HT-29 (cell line): ENCODE data around the gene CELA2B. TPM values are rescaled to one million over a fixed set of nuclear protein-coding genes. Genes with fewer than 3 reads are reported as not detected.
A peak's percentile ranks its signal among the peaks of the same experiment; 100 is the strongest.
"Not testable (repeated sequence)": the region's sequence is repeated elsewhere in the genome, so short reads cannot be mapped to it uniquely, and the experiment has no call there.

Experiments used
- DNase-seq: peaks from one replicate; pipeline ENCODE4 v3.0.0-alpha.2; 2015; ENCODE audit warnings: low spot score
- total RNA-seq: library from RNA; depleted of rRNA; stranded (reverse); fragments of >200 nt; shearing (Covaris generic); gene quantifications from 2 replicates; pipeline ENCODE4 v1.2.3, GENCODE V29; 2014

Gene CELA2B
- total RNA-seq, 1 experiment from 2014 or later = not detected

- DNase-seq = no peak
These were observed 24.6 kb downstream of the CELA2B start for GRCh38 chr1:15500184-15501178.

DNA sequence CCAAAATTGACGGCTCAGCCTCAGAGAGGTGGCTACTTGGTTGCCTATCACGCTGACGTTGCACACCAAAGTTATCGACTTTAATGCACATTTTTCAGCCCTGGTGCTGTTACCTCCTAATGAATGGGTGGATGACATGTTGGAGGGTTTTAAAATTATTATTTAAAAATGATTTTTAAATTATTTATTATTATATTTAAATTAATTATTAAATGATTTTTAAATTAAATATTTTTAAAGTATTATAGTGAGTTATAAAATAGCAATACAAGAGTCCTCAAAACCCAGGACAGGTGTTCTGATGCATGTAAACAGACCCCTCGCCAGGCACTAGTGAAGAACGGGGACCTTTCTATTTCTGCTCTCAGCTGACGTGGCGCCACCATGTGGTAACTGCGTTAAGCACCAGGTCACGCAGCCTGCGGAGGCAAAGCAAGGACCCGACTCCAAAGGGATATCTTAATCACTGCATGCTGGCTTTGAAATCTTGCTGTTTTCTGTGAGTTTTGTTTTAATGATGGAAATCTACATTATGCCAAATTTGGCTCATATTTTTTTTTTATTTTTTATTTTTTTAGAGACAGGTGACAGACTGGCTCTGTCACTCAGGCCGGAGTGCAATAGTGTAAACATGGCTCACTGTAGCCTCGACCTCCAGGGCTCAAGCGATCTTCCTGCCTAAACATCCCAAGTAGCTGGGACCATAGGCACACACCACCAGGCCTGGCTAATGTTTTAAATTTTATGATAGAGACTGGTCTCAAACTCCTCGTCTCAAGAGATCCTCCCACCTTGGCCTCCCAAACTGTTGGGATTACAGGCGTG is 25.5 kb downstream of the CELA2B start:
- DNase-seq = peak; percentile 68

DNA sequence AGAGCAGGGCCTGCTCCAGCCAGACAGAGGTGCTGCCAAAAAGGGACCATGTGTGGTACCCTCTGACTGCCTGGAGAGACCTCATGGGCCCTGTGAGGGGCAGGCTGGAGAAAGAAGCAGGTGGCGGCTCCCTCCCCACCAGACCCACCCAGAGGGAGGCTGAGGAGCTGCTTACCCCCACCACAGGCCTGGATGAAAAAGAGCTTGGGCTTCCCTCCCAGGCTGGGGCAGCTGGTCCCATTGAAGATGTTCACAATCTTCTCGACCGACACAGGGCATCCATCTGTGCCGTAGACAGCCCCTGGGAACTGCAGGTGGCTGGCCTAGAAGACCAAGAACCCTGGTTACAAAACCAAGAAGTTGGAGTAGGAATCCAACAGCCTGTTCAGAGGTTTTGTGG is 28.5 kb downstream of the CELA2B start:
- DNase-seq = no peak

DNA sequence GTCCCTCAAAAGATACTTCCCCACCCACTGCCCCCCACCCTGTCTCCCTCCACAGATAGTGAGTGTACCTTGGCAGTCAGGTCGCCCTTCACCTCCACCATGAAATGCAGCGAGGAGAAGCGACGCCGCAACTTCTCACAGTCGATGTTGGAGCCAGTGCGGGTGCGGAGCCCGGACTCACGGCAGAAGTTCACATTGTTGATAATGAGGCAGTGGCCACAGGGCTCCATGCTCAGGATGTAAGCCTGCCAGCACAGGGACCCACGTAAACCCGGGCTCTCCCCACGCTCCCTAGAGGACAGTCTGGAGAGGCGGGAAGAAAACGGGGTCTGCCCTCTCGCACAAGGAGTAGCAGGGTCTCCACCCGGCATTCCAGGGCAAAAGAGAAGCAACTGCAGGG is 30.9 kb downstream of the CELA2B start:
- DNase-seq = no peak

DNA sequence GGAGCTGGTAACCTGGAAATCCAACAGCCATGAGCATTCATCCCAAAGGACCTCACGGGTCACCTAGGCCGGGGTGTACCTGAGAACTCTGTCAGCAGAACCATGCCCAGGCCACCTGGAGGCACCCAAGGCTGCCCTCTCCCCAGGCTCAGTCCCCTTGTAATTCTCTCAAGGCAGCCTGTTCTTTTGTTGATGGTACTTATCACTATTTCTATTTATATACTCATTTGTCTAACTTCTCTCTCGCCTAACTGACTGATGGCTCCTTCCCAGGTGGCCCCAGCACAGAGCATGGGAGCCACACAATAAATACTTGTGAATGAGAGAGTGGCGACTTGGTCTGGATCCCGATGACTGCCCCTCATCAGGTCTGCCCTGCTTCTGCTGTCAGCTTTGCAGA is 31.4 kb downstream of the CELA2B start:
- DNase-seq = no peak

GRCh38 chr1:15508700-15509487 is 33.0 kb downstream of the CELA2B start:
- DNase-seq = no peak

- no peak for DNase-seq
These were observed 33.7 kb downstream of the CELA2B start for GRCh38 chr1:15509586-15509985.

DNA sequence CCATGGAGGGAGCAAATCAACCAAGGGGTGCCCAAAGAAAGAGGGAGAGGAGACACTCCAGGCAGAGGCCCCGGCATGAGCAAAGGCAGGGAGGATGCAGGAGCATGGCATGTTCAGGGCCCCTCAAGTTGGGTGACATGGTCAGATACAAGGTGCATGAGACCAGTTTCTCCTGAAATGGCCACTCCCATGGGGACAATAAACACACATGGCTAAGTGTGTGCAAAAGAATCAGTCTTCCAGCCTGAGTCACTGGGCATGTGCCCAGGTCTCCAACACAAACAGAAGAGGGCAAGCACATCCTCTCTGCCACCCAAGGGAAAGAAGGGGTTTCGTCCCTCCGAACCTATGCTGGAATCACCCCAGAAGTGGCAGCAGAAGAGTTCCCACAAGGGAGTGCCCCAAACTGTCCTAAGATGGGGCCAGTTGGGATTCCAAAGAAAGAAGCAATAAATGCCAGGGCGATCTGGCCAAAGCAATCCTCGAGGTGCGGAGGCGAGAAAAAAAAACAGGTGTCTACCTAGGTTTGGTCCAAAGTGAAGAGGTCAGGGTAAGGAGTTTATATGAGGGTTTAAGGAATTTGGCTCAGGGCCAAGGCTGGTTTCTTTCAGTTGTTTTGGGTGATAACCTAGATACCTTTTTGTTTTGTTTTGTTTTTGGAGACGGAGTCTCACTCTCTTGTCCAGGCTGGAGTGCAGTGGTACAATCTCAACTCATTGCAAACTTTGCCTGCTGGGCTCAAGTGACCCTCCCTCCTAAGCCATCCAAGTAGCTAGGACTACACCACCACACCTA is 34.9 kb downstream of the CELA2B start:
- DNase-seq = no peak

DNA sequence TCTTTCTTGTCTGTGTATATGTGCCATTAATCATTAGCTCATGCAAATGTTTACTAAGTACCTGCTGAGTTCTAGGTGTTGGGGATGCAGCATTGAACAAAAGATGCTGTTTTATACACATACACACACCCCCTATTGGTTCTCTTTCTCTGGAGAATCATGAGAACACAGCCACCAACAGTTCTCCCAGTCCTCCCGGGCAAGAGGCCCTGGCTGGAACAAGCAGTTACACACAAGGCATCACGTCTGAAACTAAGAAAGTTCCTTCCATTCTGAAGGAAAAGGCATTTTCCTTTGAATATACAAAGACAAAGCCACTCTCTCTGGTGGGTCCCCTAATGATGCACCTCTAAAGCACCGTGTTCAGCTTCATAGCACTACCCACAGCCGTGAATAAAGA is 37.3 kb downstream of the CELA2B start:
- DNase-seq = no peak

DNA sequence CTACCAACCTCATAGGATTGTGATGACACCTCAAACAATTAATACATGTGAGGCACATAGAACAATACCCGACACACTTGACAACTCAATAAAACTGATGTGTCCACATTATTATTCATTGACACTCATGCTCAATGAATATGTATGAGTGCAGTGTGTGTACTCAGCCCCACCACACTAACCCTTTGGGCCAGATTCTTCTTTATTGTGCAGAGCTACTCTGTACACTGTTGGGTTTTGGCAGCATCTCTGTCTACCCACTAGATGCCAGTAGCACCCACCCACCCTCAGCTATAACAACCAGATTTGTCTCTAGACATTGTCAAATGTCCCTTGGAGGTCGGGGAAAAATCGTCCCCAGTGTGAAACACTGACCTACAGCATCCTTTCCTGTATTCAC is 38.0 kb downstream of the CELA2B start:
- no peak for DNase-seq

DNA sequence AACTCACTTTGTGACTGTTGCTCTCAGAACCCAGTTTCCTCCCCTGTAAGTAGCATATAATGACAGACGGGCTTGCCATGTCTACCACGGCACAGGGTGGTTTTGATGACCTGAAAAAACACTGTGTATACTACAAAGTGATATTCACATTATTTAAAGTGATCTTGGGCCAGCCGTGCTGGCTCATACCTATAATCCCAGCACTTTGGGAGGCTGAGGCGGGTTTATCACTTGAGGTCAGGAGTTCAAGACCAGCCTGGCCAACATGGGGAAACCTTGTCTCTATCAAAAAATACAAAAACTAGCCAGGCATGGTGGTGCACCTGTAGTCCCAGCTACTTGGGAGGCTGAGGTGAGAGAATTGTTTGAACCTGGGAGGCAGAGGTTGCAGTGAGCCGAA is 38.7 kb downstream of the CELA2B start:
- DNase-seq = not testable (repeated sequence)

DNA sequence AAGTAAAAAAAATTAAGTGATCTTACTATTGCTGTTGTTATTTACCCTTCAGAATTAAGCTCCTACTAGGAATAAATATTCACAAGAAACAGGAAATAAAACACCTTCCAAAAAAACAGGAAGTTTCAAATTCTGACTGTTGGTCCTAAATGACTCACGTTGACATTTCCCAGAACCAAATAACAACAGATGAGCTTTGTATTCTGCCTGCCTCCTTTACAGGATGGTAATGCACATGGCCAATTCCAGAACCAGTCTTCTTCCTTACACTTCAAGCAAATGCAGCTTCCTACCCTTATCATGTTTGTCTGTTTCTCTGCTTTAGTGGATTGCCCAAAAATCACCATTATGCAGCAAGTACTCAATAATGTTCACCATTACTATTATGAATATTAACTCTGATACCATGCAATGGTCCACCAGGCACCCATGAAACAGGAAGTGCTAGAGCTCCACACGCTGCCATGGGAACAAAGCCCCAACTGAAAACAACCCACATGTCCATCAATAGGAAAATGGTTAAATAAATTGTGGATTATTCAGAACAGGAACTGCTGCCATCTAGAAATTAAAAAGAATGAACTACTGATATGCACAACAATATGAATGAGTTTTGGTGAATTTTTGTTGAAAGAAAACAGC is 39.2 kb downstream of the CELA2B start:
- no peak for DNase-seq

- DNase-seq = no peak
These were observed 43.7 kb downstream of the CELA2B start for GRCh38 chr1:15519625-15520024.

DNA sequence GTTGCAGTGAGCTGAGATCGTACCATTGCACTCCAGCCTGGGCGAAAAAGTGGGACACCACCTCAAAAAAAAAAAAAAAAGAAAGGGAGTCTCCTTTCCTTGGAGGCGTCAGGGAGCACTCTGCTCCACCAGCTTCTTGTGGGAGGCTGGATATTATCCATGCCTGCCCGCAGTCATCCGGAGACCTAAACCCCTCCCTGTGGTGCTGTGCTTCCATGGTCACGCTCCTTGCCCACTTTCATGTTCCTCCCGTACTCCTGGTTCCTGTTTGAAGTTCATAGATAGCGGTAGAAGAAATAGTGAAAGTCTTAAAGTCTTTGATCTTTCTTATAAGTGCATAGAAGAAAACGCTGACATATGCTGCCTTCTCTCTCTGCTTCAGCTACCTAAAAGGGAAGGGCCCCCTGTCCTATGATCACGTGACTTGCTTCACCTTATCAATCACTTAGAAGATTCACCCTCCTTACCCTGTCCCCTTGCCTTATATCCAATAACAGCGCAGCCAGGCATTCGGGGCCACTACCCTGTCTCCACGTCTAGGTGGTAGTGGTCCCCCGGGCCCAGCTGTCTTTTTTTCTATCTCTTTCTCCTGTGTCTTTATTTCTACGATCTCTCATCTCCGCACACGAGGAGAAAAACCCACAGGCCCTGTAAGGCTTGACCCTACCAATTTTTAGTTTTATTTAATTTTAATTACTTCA is 45.5 kb downstream of the CELA2B start:
- not testable (repeated sequence) for DNase-seq

GRCh38 chr1:15522551-15522950 is 46.6 kb downstream of the CELA2B start:
- no peak for DNase-seq

- DNase-seq = no peak
These were observed 47.5 kb downstream of the CELA2B start for GRCh38 chr1:15523104-15524020.

DNA sequence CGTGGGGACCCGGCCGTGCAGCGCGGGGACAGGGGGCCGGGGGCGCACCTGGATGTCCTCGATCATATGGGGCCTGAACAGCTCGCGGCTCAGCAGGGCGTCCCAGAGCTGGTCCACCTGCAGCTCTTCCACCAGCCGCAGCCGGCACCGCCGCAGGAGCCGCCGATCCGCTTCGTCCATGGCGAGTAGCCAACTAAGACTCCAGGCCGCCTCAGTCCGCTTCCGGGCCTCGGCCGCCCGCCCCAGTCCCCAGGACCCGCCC is 48.0 kb downstream of the CELA2B start, which contains the start of gene CASP9:
Gene CASP9 (minus strand): TSS at position 195 of the 262 bp plus-strand sequence. CDS start 15 bp downstream, at position 180.
- no peak for DNase-seq

GRCh38 chr1:15524283-15525049 is 48.6 kb downstream of the CELA2B start:
- peak; percentile 98 for DNase-seq
